ENCODE results near the gene CRABP1. TPM values are rescaled to one million over a fixed set of nuclear protein-coding genes. Genes with fewer than 3 reads are reported as not detected.

The CRABP1 gene
- polyA plus RNA-seq, 3 donors = not detected

GRCh38 chr15:78323693-78324092, 16.5 kb upstream of the CRABP1 start:
- no peaks in the 10 kb centered on the region for H3K27me3 ChIP-seq (ENCODE audit: control insufficient read depth in 2 of 2, insufficient read depth in 2 of 2, low read length in 2 of 2)
- Mint-ChIP-seq H3K36me3 (no peaks in the 10 kb centered on the region), H3K4me1 (peaks cover 14% of the 10 kb centered on the region), H3K9me3 (no peaks in the 10 kb centered on the region), H3K4me3 (peak overlapping the region; percentile 50 to 53), H3K27ac (no peak overlapping the region), H3K27me3 (ENCODE audit: low read depth in 3 of 3) (peaks cover 0 to 5% (median 3%) of the 10 kb centered on the region in 3 donors)
- no peak overlapping the region for H3K27ac ChIP-seq (ENCODE audit: low read depth in 1 of 2, low read length in 2 of 2)
- no peaks in the 10 kb centered on the region for H4K20me1 ChIP-seq (ENCODE audit: insufficient read depth, low read length)
- TF ChIP-seq CTCF (IDR thresholded peaks at IDR 0.05) = no peak
- no peaks in the 10 kb centered on the region for H3K9me3 ChIP-seq (replicated peaks in 1 of 2; ENCODE audit: control insufficient read depth in 1 of 2, insufficient read depth in 1 of 2, low read length in 2 of 2)
- intact Hi-C loops (cut with micrococcal nuclease) = no loop called here
- H3K79me2 ChIP-seq (ENCODE audit: insufficient read depth, low read length) = no peaks in the 10 kb centered on the region
- H3K4me2 ChIP-seq (replicated peaks; ENCODE audit: extremely low read depth, low read length, poor library complexity, severe bottlenecking) = no peak overlapping the region
- DNase-seq = no peak
- H3K4me3 ChIP-seq (replicated peaks in 1 of 3; ENCODE audit: low read depth in 2 of 3, low read length in 3 of 3) = no peak overlapping the region
- no peak overlapping the region for H3K9ac ChIP-seq (ENCODE audit: insufficient read depth, low read length, poor library complexity, severe bottlenecking)
- H2AFZ ChIP-seq (ENCODE audit: insufficient read depth, low read depth, low read length, poor library complexity, severe bottlenecking) = peak overlapping the region; percentile 53
- 65% methylated on average over 3 of the region's 7 CpGs for WGBS (ENCODE audit: insufficient coverage)
- H3K36me3 ChIP-seq (replicated peaks in 1 of 2; ENCODE audit: control insufficient read depth in 1 of 2, insufficient read depth in 2 of 2, low read length in 2 of 2) = no peaks in the 10 kb centered on the region
- H3K4me1 ChIP-seq (ENCODE audit: control insufficient read depth in 1 of 2, insufficient read depth in 2 of 2, low read length in 2 of 2) = peaks cover 10 to 11% of the 10 kb centered on the region in 2 donors

GRCh38 chr15:78324144-78324543, 16.0 kb upstream of the CRABP1 start:
- H3K79me2 ChIP-seq (ENCODE audit: insufficient read depth, low read length) = no peaks in the 10 kb centered on the region
- intact Hi-C loops (cut with micrococcal nuclease) = no loop called here
- H3K9ac ChIP-seq (ENCODE audit: insufficient read depth, low read length, poor library complexity, severe bottlenecking) = no peak overlapping the region
- Mint-ChIP-seq H3K9me3 (no peaks in the 10 kb centered on the region), H3K36me3 (no peaks in the 10 kb centered on the region), H3K27me3 (ENCODE audit: low read depth in 3 of 3) (peaks cover 0 to 5% (median 3%) of the 10 kb centered on the region in 3 donors), H3K4me3 (no peak overlapping the region), H3K4me1 (peaks cover 14% of the 10 kb centered on the region), H3K27ac (peak overlapping the region in 1 of 7 donors; percentile 9)
- no peak for DNase-seq
- H2AFZ ChIP-seq (ENCODE audit: insufficient read depth, low read depth, low read length, poor library complexity, severe bottlenecking) = no peak overlapping the region
- no peak for TF ChIP-seq CTCF (IDR thresholded peaks at IDR 0.05)
- H4K20me1 ChIP-seq (ENCODE audit: insufficient read depth, low read length) = no peaks in the 10 kb centered on the region
- H3K9me3 ChIP-seq (replicated peaks in 1 of 2; ENCODE audit: control insufficient read depth in 1 of 2, insufficient read depth in 1 of 2, low read length in 2 of 2) = no peaks in the 10 kb centered on the region
- 98% methylated on average over 4 of the region's 5 CpGs for WGBS (ENCODE audit: insufficient coverage)
- peaks cover 10 to 11% of the 10 kb centered on the region in 2 donors for H3K4me1 ChIP-seq (ENCODE audit: control insufficient read depth in 1 of 2, insufficient read depth in 2 of 2, low read length in 2 of 2)
- no peak overlapping the region for H3K27ac ChIP-seq (ENCODE audit: low read depth in 1 of 2, low read length in 2 of 2)
- H3K4me2 ChIP-seq (replicated peaks; ENCODE audit: extremely low read depth, low read length, poor library complexity, severe bottlenecking) = no peak overlapping the region
- no peak overlapping the region for H3K4me3 ChIP-seq (replicated peaks in 1 of 3; ENCODE audit: low read depth in 2 of 3, low read length in 3 of 3)
- no peaks in the 10 kb centered on the region for H3K27me3 ChIP-seq (ENCODE audit: control insufficient read depth in 2 of 2, insufficient read depth in 2 of 2, low read length in 2 of 2)
- H3K36me3 ChIP-seq (replicated peaks in 1 of 2; ENCODE audit: control insufficient read depth in 1 of 2, insufficient read depth in 2 of 2, low read length in 2 of 2) = no peaks in the 10 kb centered on the region
